Measurements from ENCODE around the gene YDJC.
A peak's percentile ranks its signal among the peaks of the same experiment; 100 is the strongest.
"Not testable (repeated sequence)": the region's sequence is repeated elsewhere in the genome, so short reads cannot be mapped to it uniquely, and the experiment has no call there.

Gene YDJC

GRCh38 chr22:21626735-21627469 is 2.9 kb downstream of the YDJC start:
- no peak for ATAC-seq
- H3K27me3 Mint-ChIP-seq = no peaks in the 10 kb centered on the region
- H3K27ac Mint-ChIP-seq = peak overlapping the region; percentile 68 to 95
- H3K4me3 Mint-ChIP-seq = peak overlapping the region; percentile 48 to 96
- peaks cover 84% of the 10 kb centered on the region for H3K4me1 Mint-ChIP-seq
- no peak for DNase-seq
- no peaks in the 10 kb centered on the region for H3K9me3 Mint-ChIP-seq

GRCh38 chr22:21626073-21626734 is 3.6 kb downstream of the YDJC start:
- H3K4me1 Mint-ChIP-seq = peaks cover 83% of the 10 kb centered on the region
- H3K27ac Mint-ChIP-seq = peak overlapping the region; percentile 27 to 67
- no peaks in the 10 kb centered on the region for H3K9me3 Mint-ChIP-seq
- no peaks in the 10 kb centered on the region for H3K27me3 Mint-ChIP-seq
- ATAC-seq = no peak
- DNase-seq = no peak
- peak overlapping the region; percentile 48 to 57 for H3K4me3 Mint-ChIP-seq

- Mint-ChIP-seq H3K27ac (peak overlapping the region; percentile 57 to 90), H3K4me1 (peaks cover 83% of the 10 kb centered on the region), H3K27me3 (no peaks in the 10 kb centered on the region), H3K4me3 (no peak overlapping the region), H3K9me3 (no peaks in the 10 kb centered on the region)
- ATAC-seq (no peak), DNase-seq (no peak)
Measured at GRCh38 chr22:21624880-21625791, 4.7 kb downstream of the YDJC start.

DNA sequence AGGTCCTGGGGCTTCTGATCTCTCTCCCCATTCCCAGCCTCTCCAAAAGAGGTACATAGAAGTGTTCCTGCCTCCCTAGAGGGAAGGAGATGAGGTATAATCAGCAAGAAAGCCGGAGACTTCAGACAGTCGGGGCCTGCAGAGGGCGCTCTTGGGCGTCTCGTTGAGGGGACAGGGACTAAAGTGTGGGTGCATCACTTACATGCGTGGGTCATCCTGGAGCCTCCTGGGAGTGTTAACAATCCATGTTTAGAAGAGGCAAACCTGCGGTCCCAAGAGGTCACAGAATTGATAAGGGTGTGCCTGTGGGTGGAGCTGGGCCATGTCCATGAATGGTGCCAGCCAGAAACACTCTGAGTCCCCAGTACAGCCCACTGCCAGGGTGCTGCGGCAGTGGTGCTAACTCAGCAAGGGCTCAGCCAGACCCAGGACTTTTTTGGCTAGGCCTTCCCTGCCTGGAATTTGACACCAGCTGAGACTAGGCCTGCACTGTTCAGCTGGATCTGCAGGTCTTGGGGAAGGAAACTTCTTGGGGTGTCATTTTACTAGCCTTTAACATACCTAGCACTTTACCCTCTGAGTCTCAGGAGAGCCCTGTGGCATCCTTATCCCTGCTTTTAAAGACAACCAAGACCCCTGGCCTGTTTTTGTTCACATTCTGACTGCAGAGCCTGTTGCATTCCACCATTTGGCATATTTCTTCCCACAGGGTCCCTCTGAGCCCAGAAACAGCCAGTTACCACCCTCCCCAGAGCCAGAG is 5.5 kb downstream of the YDJC start:
- ATAC-seq = no peak
- no peak overlapping the region for H3K4me3 Mint-ChIP-seq
- H3K9me3 Mint-ChIP-seq = no peaks in the 10 kb centered on the region
- peaks cover 85% of the 10 kb centered on the region for H3K4me1 Mint-ChIP-seq
- H3K27ac Mint-ChIP-seq = peak overlapping the region; percentile 9 to 90
- no peaks in the 10 kb centered on the region for H3K27me3 Mint-ChIP-seq
- DNase-seq = peak in 1 of 2 donors; percentile 34

DNA sequence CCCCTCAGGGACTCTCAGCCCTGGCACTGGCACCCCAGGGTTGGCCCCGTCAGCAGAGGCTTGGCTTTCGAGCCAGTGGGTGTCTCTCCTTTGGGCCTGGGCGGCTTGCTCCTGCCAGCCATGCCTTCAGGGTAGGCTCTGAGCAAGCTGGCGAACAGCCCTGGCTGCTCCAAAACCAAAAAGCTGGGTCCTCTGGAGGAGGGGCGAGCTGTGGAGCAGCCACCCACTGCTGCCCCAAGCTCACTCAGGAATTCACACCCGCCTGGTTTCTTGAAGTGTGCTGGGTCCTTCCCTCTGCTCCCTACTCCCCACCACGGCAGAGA is 6.2 kb downstream of the YDJC start:
- peaks cover 80% of the 10 kb centered on the region for H3K4me1 Mint-ChIP-seq
- H3K27ac Mint-ChIP-seq = no peak overlapping the region
- DNase-seq (no peak), ATAC-seq (peak; percentile 6)
- no peak overlapping the region for H3K4me3 Mint-ChIP-seq
- H3K9me3 Mint-ChIP-seq = no peaks in the 10 kb centered on the region
- no peaks in the 10 kb centered on the region for H3K27me3 Mint-ChIP-seq

GRCh38 chr22:21622919-21623647 is 6.7 kb downstream of the YDJC start:
- Mint-ChIP-seq H3K27ac (peak overlapping the region in 1 of 2 donors; percentile 89), H3K27me3 (no peaks in the 10 kb centered on the region), H3K9me3 (no peaks in the 10 kb centered on the region), H3K4me1 (peaks cover 75% of the 10 kb centered on the region), H3K4me3 (no peak overlapping the region)
- no peak for ATAC-seq
- DNase-seq = no peak

DNA sequence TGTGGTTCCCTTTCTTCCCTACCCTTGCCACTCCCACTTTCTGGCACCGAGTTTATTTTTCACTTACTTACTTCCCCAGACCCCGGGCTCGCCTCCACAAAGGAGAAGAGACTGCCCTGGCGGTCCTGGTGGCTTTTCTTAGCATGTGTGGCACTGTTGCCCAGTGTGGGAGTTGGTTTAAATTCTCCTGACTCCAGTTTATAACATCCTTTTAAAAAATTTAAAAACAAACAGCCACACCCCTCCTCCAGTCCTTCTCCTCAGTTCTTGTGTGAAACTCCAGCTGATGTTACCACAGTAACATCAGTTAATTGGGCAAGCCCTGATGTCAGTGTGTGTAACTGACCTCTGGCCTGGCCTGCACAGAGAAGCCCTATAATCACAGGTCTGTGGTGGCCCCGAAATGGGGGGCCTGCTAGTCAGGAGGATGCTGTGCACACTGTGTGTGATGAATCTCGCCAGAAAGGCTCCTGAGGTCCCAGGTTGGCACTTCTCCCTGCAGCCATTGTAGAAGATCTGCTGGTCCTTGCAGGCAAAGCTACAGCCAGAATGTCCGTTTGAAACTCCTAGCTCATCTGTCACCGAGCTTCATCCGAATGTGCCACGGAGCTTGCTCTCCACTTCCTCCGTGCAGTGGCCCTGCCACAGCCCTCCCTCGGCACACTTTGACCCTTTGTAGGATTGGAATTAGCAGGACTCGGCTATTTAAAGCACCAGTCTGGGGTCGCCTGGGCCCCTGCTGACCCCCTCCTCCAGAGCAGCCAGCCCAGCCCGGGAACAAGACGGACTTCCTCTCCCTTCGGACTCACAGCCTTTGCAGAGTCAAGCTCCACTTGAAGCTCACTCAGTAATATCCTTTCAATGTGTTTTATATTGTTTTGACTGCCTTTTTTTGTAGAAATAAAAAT is 7.6 kb downstream of the YDJC start:
- Mint-ChIP-seq H3K27ac (peak overlapping the region; percentile 57 to 94), H3K4me1 (peaks cover 66% of the 10 kb centered on the region), H3K27me3 (no peaks in the 10 kb centered on the region), H3K9me3 (no peaks in the 10 kb centered on the region), H3K4me3 (no peak overlapping the region)
- ATAC-seq (no peak), DNase-seq (no peak)

DNA sequence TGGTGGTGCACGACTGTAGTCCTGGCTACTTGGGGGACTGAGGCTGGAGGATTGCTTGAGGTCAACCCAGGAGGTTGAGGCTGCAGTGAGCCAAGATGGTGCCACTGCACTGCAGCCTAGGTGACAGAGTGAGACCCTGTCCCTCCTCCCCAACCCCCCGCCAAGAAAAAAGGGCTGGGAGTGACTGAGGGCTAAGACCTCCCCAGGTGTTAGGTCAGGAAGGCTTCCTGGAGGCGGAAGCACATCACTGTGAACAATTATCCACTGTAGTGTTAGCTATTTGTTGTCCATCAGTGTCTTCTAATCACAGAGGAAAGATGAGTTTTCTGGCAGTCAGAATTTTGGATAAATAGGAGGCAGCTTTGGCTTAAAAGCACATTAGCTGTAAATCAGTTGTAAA is 8.8 kb downstream of the YDJC start:
- Mint-ChIP-seq H3K4me3 (no peak overlapping the region), H3K27me3 (no peaks in the 10 kb centered on the region), H3K9me3 (no peaks in the 10 kb centered on the region), H3K27ac (no peak overlapping the region), H3K4me1 (peaks cover 54% of the 10 kb centered on the region)
- no peak for ATAC-seq
- DNase-seq = no peak

DNA sequence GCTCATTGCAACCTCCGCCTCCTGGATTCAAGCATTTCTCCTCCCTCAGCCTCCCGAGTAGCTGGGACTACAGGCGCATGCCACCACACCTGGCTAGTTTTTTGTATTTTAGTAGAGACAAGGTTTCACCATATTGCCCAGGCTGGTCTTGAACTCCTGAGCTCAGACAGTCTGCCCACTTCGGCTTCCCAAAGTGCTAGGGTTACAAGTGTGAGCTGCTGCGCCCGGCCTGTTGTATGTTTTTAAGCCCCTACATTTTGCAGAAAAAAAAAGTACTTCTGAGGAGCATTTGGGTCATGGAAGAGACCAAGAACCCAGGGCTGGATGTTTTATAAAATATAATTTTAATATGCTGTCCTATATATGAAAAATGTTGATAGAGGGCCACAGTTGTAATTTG is 12.5 kb downstream of the YDJC start:
- not testable (repeated sequence) for ATAC-seq, H3K27me3 Mint-ChIP-seq, H3K4me3 Mint-ChIP-seq, H3K27ac Mint-ChIP-seq, H3K9me3 Mint-ChIP-seq, DNase-seq
- peaks cover 32% of the 10 kb centered on the region for H3K4me1 Mint-ChIP-seq

DNA sequence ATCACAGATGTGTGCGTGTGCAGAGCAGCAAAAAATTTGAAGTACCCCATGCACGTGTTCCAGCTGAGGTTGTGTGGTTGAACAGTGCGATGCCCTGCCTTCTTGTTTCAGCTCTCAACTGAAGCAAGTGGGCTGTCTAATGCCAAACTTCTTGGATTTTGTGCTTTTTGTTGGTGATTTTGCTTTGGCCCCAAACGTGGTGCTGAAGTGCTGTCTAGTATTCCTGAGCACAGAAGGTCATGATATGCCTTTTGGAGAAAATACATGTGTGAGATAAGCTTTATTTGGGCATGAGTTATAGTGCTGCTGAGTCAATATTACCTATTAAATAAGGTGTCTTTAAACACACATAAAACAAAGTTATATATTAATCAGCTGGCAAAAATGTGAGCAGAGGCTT is 14.1 kb downstream of the YDJC start:
- H3K4me3 Mint-ChIP-seq = no peak overlapping the region
- DNase-seq = no peak
- H3K27me3 Mint-ChIP-seq = no peaks in the 10 kb centered on the region
- peaks cover 18% of the 10 kb centered on the region for H3K4me1 Mint-ChIP-seq
- no peak overlapping the region for H3K27ac Mint-ChIP-seq
- no peak for ATAC-seq
- H3K9me3 Mint-ChIP-seq = no peaks in the 10 kb centered on the region

DNA sequence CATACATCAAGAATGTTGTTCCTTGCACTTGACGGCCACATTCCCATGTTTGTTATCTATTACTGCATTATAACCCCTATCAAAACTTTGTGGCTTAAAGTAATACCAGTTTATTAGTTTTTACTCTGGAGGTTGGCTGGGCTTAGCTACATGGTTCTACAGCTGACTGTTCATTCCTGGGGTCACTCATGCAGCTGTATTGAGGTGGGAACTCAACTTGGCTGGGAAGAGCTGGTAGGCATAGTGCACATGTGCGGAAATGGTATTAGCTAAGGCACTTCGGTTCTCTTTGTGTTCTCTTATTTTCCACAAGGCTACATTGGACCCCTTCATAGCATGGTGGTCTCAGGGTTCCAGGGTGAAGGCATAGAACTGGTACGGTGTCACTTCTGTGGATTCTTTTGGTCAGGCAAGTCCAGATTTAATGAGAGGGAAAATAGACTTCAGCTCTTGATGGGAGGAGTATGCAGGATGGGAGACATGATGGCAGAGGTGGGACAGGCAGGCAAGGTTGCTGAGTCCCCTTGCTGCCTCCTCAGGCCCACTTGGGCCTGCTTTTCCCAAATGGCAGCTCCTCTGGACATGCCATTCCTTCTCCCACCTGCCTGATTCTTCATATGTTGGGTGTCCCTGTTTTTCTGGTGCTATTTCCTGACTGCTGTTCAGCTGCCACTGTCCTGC is 16.1 kb downstream of the YDJC start:
- DNase-seq = no peak
- ATAC-seq = no peak
- Mint-ChIP-seq H3K4me1 (peaks cover 12% of the 10 kb centered on the region), H3K27ac (peak overlapping the region; percentile 13 to 72), H3K4me3 (no peak overlapping the region), H3K27me3 (no peaks in the 10 kb centered on the region), H3K9me3 (no peaks in the 10 kb centered on the region)

- DNase-seq = no peak
- H3K9me3 Mint-ChIP-seq = no peaks in the 10 kb centered on the region
- peak overlapping the region in 1 of 2 donors; percentile 83 for H3K27ac Mint-ChIP-seq
- ATAC-seq = no peak
- H3K4me1 Mint-ChIP-seq = peaks cover 12% of the 10 kb centered on the region
- no peaks in the 10 kb centered on the region for H3K27me3 Mint-ChIP-seq
- no peak overlapping the region for H3K4me3 Mint-ChIP-seq
Measured at GRCh38 chr22:21612858-21613257, 17.0 kb downstream of the YDJC start.

- Mint-ChIP-seq H3K27ac (peak overlapping the region; percentile 56 to 67), H3K27me3 (no peaks in the 10 kb centered on the region), H3K4me1 (peaks cover 26% of the 10 kb centered on the region), H3K4me3 (no peak overlapping the region), H3K9me3 (no peaks in the 10 kb centered on the region)
- DNase-seq (no peak), ATAC-seq (no peak)
Measured at GRCh38 chr22:21611210-21611977, 18.4 kb downstream of the YDJC start.

Data from stimulated activated naive CD8-positive, alpha-beta T cell treated with anti-CD3 and anti-CD28 coated beads, Interleukin-15, amount 100 ng/mL, for 72 hours (primary cell).